A549 (cell line): ENCODE measurements around the gene F8.

Experiments used
- CTCF ChIP-seq: fragments of >200 bp; sonication (Bioruptor Twin); formaldehyde crosslinking; IDR thresholded peaks from 3 replicates; pipeline ENCODE4 v1.5.1; 2016
- EHMT2 ChIP-seq: fragments of 200-600 bp; sonication (generic); IDR thresholded peaks from 2 replicates; pipeline ENCODE4 v1.6.1; 2016; ENCODE audit warnings: antibody characterized with exemption, low read depth, mild to moderate bottlenecking, moderate library complexity
- MAX ChIP-seq: IDR thresholded peaks from 2 replicates; pipeline ENCODE4 v1.6.1; 2012
- MYC ChIP-seq: IDR thresholded peaks from 2 replicates; pipeline ENCODE4 v1.6.1; 2012; ENCODE audit warnings: mild to moderate bottlenecking, inconsistent platforms, low read length, improper control_type of control experiment, borderline replicate concordance
- PHF8 ChIP-seq: fragments of 200-600 bp; sonication (generic); IDR thresholded peaks from 2 replicates; pipeline ENCODE4 v1.6.1; 2016; ENCODE audit warnings: low read depth, mild to moderate bottlenecking, antibody characterized with exemption, moderate library complexity, borderline replicate concordance
- POLR2A ChIP-seq: IDR thresholded peaks from 2 replicates; pipeline ENCODE4 v1.6.1; 2012; ENCODE audit warnings: mild to moderate bottlenecking, low read length
- RCOR1 ChIP-seq: fragments of 150-350 bp; IDR thresholded peaks from 2 replicates; pipeline ENCODE4 v1.6.1; 2014; ENCODE audit warnings: antibody characterized with exemption, low read length, low read depth
- RNF2 ChIP-seq: fragments of 200-600 bp; sonication (generic); IDR thresholded peaks from 2 replicates; pipeline ENCODE4 v1.6.1; 2016; ENCODE audit warnings: low read depth, mild to moderate bottlenecking, antibody characterized with exemption, moderate library complexity, borderline replicate concordance
- SMC3 ChIP-seq: fragments of >200 bp; sonication (Bioruptor Twin); formaldehyde crosslinking; IDR thresholded peaks from 3 replicates; pipeline ENCODE4 v1.6.1; 2018; ENCODE audit warnings: inconsistent platforms

GRCh38 chrX:155035688-155036087 is 13.2 kb upstream of the F8 start:
- TF ChIP-seq CTCF: no peak
- no peak for TF ChIP-seq MYC
- no peak for TF ChIP-seq POLR2A
- no peak for TF ChIP-seq PHF8
- TF ChIP-seq EHMT2: no peak
- no peak for TF ChIP-seq RNF2
- no peak for TF ChIP-seq SMC3
- TF ChIP-seq RCOR1: no peak
- no peak for TF ChIP-seq MAX
